K562 (cell line): ENCODE measurements around the gene CDK11A. TPM values are rescaled to one million over a fixed set of nuclear protein-coding genes. Genes with fewer than 3 reads are reported as not detected.

Source experiments
- ATAC-seq: fragments of 200-7000 bp; cut with Tn5 transposase; 3 replicates; pipeline ENCODE4 v1.9.1; 2020; ENCODE audit warnings: moderate library complexity
- BruUV-seq: library from RNA; stranded (reverse); fragments of 400-500 nt; replicated peaks from 2 replicates; lab custom pipeline; 2021; lab: Mats Ljungman, UMichigan
- CTCF ChIA-PET: fragments of 300-600 bp; formaldehyde crosslinking; extraction: SDS; loops from one replicate; lab custom pipeline; 2021; ENCODE audit warnings: low intra/inter-chr PET ratio; lab: Yijun Ruan, JAX
- POLR2A ChIA-PET: fragments of 300-600, 350-650 bp; sonication (Branson Sonifier 250); formaldehyde crosslinking; extraction: SDS; loops from one replicate; lab custom pipeline; 2021; ENCODE audit warnings: antibody characterized with exemption, inconsistent platforms; lab: Yijun Ruan, JAX
- DNase-seq, 4 experiments: peaks; one replicate each; pipeline versions ENCODE4 v3.0.0 to v3.0.0-alpha.2; 2011 to 2018; ENCODE audit warnings: low spot score in 3 of 4, mixed read lengths in 3 of 4; ENCODE audit errors: extremely low read depth in 1 of 4
- FAIRE-seq: peaks from 2 replicates; lab custom pipeline; 2011; peaks lifted over from hg19 to GRCh38; lab: Jason Lieb, UNC
- H2AFZ ChIP-seq: 2 replicates; pipeline ENCODE4 v1.6.0; 2011; ENCODE audit warnings: low read depth, low read length, control low read depth, inconsistent platforms
- H3K27ac ChIP-seq: fragments of 200-600 bp; 3 replicates; pipeline ENCODE4 v1.8.0; 2011; ENCODE audit warnings: low read depth, mild to moderate bottlenecking, control low read depth, inconsistent platforms, low read length, moderate library complexity, mixed read lengths; ENCODE audit errors: extremely low read depth
- H3K27me3 ChIP-seq, 2 experiments: fragments of 300-600 bp in 1 of 2; 2 replicates in 1 of 2; 3 replicates in 1 of 2; pipeline versions ENCODE4 v1.6.0 to v1.8.0; 2011; ENCODE audit warnings: inconsistent platforms in 2 of 2, low read length in 2 of 2, mild to moderate bottlenecking in 1 of 2, mixed read lengths in 1 of 2, moderate library complexity in 1 of 2; ENCODE audit not compliant: control insufficient read depth in 2 of 2, insufficient read depth in 2 of 2
- H3K36me3 ChIP-seq: fragments of 300-600 bp; 3 replicates; pipeline ENCODE4 v1.8.0; 2011; ENCODE audit warnings: mild to moderate bottlenecking, low read length, inconsistent platforms; ENCODE audit not compliant: control insufficient read depth, insufficient read depth
- H3K4me1 ChIP-seq, 2 experiments: fragments of 200-600 bp in 1 of 2; replicated peaks in 1 of 2; 2 replicates in 1 of 2; 3 replicates in 1 of 2; pipeline versions ENCODE4 v1.5.1 to v1.8.0; 2011; ENCODE audit warnings: inconsistent platforms in 2 of 2, low read length in 2 of 2, mild to moderate bottlenecking in 1 of 2, mixed read lengths in 1 of 2, moderate library complexity in 1 of 2; ENCODE audit not compliant: control insufficient read depth in 2 of 2, insufficient read depth in 2 of 2
- H3K4me2 ChIP-seq: 2 replicates; pipeline ENCODE4 v1.6.1; 2011; ENCODE audit warnings: low read length, control low read depth, inconsistent platforms, mixed read lengths; ENCODE audit not compliant: insufficient read depth
- H3K4me3 ChIP-seq: fragments of 200-600 bp; sonication (generic), shearing (Covaris generic); 2 replicates; pipeline ENCODE4 v1.5.1; 2016; ENCODE audit warnings: control low read depth, inconsistent platforms
- H3K79me2 ChIP-seq: fragments of 200-600 bp; 3 replicates; pipeline ENCODE4 v1.8.0; 2011; ENCODE audit warnings: low read length, inconsistent platforms; ENCODE audit not compliant: control insufficient read depth, insufficient read depth
- H3K9ac ChIP-seq, 2 experiments: 2 replicates each; pipeline versions ENCODE4 v1.6.0 to v1.6.1; 2011; ENCODE audit warnings: low read depth in 2 of 2, low read length in 2 of 2, control low read depth in 1 of 2, inconsistent platforms in 1 of 2, mild to moderate bottlenecking in 1 of 2, mixed read lengths in 1 of 2; ENCODE audit not compliant: insufficient read depth in 1 of 2
- H3K9me1 ChIP-seq: one replicate; pipeline ENCODE4 v1.6.0; 2011; ENCODE audit warnings: inconsistent platforms, mild to moderate bottlenecking, low read length, moderate library complexity; ENCODE audit not compliant: control insufficient read depth, insufficient read depth
- H3K9me3 ChIP-seq: replicated peaks from 2 replicates; pipeline ENCODE4 v1.5.1; 2011; ENCODE audit warnings: low read depth, low read length, inconsistent platforms; ENCODE audit not compliant: control insufficient read depth, insufficient read depth
- H4K20me1 ChIP-seq: replicated peaks from 2 replicates; pipeline ENCODE4 v1.6.1; 2011; ENCODE audit warnings: low read length, inconsistent platforms, mixed read lengths; ENCODE audit not compliant: control insufficient read depth, insufficient read depth
- ZBTB34 ChIP-seq: fragments of 250-450 bp; sonication (Bioruptor Pico); IDR thresholded peaks from 2 replicates; pipeline ENCODE4 v1.8.0; 2021; ENCODE audit warnings: mild to moderate bottlenecking, moderate library complexity
- ZNF282 ChIP-seq: sonication (generic); formaldehyde crosslinking; IDR thresholded peaks from 2 replicates; pipeline ENCODE4 v1.8.1; 2023; ENCODE audit warnings: missing genetic modification reagents
- WGBS: fragments of 100-300 bp; shearing (Covaris generic); methylation state at CpG from one replicate; pipeline ENCODE4 v1.1.6; 2016; ENCODE audit warnings: low coverage, mixed read lengths; ENCODE audit not compliant: insufficient coverage; ENCODE audit errors: missing lambda C conversion rate; 5-methylcytosine and 5-hydroxymethylcytosine counted together
- in situ Hi-C: fragments of 300-500 bp; cut with MboI; formaldehyde crosslinking; loops from 4 replicates; pipeline ENCODE4 v1.15.0; 2018; ENCODE audit warnings: inconsistent platforms, mixed read lengths
- intact Hi-C: fragments of 100-400 bp; cut with micrococcal nuclease; formaldehyde crosslinking; loops from 2 replicates; pipeline ENCODE4 v1.14.2; 2022
- polyA plus RNA-seq, 8 experiments: library from polyadenylated mRNA; depleted of rRNA in 4 of 8; stranded (reverse) in 5 of 8; unstranded in 3 of 8; fragments of >200 nt; fragmentation: Nextera tagmentation in 2 of 8; fragmentation: Illumina TruSeq in 1 of 8; extraction: Ambion mirVana in 2 of 8; extraction: Trizol in 1 of 8; gene quantifications; 2 replicates each; pipeline versions ENCODE4 v1.2.1 to v1.2.3, GENCODE V29; 2011 to 2014; ENCODE audit warnings: inconsistent platforms in 1 of 8, missing spikeins in 1 of 8
- total RNA-seq, 7 experiments: library from RNA; depleted of rRNA in 6 of 7; stranded (reverse); fragments of >200 nt in 6 of 7; fragmentation: Illumina TruSeq in 2 of 7; extraction: Trizol in 2 of 7; gene quantifications; 2 replicates each; pipeline versions ENCODE4 v1.2.1 to v1.2.3, GENCODE V29; 2011 to 2021; ENCODE audit warnings: low replicate concordance in 1 of 7

CDK11A gene
- total and polyA plus RNA-seq, 9 of the 15 experiments (the other 6 are each of a cell fraction or from before 2014, with no cell fraction given): 4.5 to 71.0 (median 43.9) TPM

- H3K4me2 ChIP-seq: no peak overlapping the region
- H3K9me1 ChIP-seq: peaks cover 3% of the 10 kb centered on the region
- ChIA-PET POLR2A (interaction anchor here (0.5 to 1.0 kb wide), 2 partner anchors 12 to 272 kb away, joined by 3 read pairs; no protein-coding TSS in a partner anchor), CTCF (no interaction called here)
- intact Hi-C loops: no loop called here
- H3K27me3 ChIP-seq: no peaks in the 10 kb centered on the region
- in situ Hi-C loops: no loop called here
- no peaks in the 10 kb centered on the region; the same call in 1 of the 2 replicates for H3K9me3 ChIP-seq
- H3K79me2 ChIP-seq: no peaks in the 10 kb centered on the region
- FAIRE-seq (no peak), DNase-seq (peak in 2 of 4 experiments; percentile 8), ATAC-seq (no peak)
- no TSS peak for BruUV-seq
- peaks cover 26% of the 10 kb centered on the region; the same call in 2 of the 3 replicates for H3K36me3 ChIP-seq
- 89% methylated on average over 27 of the region's 27 CpGs for WGBS
- TF ChIP-seq ZBTB34 (CRISPR knock-in tag) (no peak), ZNF282 (CRISPR knock-in tag) (0 out of 2 replicates have a peak, but pooled peaks have one; percentile 24)
- peaks cover 0 to 4% of the 10 kb centered on the region in 2 experiments; a peak in 1 of 5 replicates for H3K4me1 ChIP-seq
- no peak overlapping the region for H3K4me3 ChIP-seq
- H4K20me1 ChIP-seq: no peaks in the 10 kb centered on the region
- no peak overlapping the region for H3K9ac ChIP-seq
- H3K27ac ChIP-seq: no peak overlapping the region
- no peak overlapping the region for H2AFZ ChIP-seq
These were observed 52.6 kb downstream of the CDK11A start for GRCh38 chr1:1671365-1672119.
